Measurements from ENCODE around the gene SDSL. TPM values are rescaled to one million over a fixed set of nuclear protein-coding genes. Genes with fewer than 3 reads are reported as not detected.

SDSL gene
- total RNA-seq, 2 experiments from 2014 or later: 0.25 to 0.36 TPM

DNA sequence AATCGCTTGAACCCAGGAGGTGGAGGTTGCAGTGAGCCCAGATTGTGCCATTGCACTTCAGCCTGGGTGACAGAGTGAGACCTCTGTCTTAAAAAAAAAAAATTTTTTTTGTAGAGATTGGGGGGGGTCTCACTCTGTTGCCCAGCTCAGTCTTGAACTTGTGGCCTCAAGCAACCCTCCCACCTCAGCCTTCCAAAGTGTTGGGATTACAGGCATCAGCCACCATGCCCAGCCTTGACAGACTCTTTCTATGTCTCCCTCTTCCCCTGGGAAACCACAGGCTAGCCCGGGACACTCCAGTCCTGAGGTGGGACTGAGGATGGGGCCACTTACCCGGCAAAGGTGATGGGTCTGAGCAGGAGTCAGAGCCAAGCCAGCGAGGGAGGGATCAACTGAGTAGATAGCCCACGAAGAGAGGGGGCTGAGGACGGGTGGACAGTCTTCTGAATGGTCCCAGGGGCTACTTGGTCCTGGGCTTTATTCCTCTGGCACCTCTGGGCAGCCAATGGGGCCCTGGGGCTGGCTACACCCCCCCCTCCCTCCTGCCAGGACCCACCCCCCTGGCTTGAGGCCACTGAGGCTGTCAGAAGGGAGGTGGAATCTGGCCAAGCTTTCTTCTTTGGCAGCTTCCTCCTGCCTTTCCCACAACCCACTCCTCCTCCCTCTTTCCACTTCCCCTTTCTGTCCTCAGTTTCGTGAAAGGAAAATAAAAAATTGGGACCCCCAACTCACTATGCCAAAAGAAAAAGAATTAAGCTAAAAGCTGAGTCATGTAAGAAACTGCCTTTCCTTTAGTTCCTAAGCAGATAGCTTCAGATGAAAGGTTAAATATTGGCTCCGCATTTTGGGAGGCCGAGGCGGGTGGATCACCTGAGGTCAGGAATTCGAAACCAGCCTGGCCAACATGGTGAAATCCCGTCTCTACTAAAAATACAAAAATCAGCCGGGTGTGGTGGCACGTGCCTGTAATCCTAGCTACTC lies 18.5 kb upstream of the SDSL start, which contains the start of gene SDS:
Gene SDS (minus strand): TSS at position 453 of the 981 bp plus-strand sequence. CDS start 4,179 bp downstream, outside the sequence.
- no peaks in the 10 kb centered on the region for H3K36me3 Mint-ChIP-seq
- H3K4me1 Mint-ChIP-seq: no peaks in the 10 kb centered on the region
- no peak within 1 kb of the TSS for H3K4me3 Mint-ChIP-seq
- no peak for DNase-seq
- no peak within 1 kb of the TSS for H3K27ac Mint-ChIP-seq
- peaks cover 11% of the 10 kb centered on the region for H3K27me3 Mint-ChIP-seq
- no peaks in the 10 kb centered on the region for H3K9me3 Mint-ChIP-seq

- Mint-ChIP-seq H3K36me3 (no peaks in the 10 kb centered on the region), H3K9me3 (no peaks in the 10 kb centered on the region), H3K27me3 (peaks cover 11% of the 10 kb centered on the region), H3K27ac (no peak overlapping the region), H3K4me1 (no peaks in the 10 kb centered on the region), H3K4me3 (no peak overlapping the region)
- DNase-seq: no peak
Observed at GRCh38 chr12:113405694-113406093, 16.5 kb upstream of the SDSL start.

- Mint-ChIP-seq H3K36me3 (no peaks in the 10 kb centered on the region), H3K27ac (no peak overlapping the region), H3K27me3 (peaks cover 15% of the 10 kb centered on the region), H3K9me3 (no peaks in the 10 kb centered on the region), H3K4me1 (no peaks in the 10 kb centered on the region), H3K4me3 (no peak overlapping the region)
- DNase-seq: no peak
Observed at GRCh38 chr12:113407931-113408600, 14.1 kb upstream of the SDSL start.

- Mint-ChIP-seq H3K27ac (no peak overlapping the region), H3K9me3 (no peaks in the 10 kb centered on the region), H3K36me3 (no peaks in the 10 kb centered on the region), H3K27me3 (peaks cover 15% of the 10 kb centered on the region), H3K4me1 (no peaks in the 10 kb centered on the region), H3K4me3 (no peak overlapping the region)
- no peak for DNase-seq
Observed at GRCh38 chr12:113408756-113409298, 13.4 kb upstream of the SDSL start.

DNA sequence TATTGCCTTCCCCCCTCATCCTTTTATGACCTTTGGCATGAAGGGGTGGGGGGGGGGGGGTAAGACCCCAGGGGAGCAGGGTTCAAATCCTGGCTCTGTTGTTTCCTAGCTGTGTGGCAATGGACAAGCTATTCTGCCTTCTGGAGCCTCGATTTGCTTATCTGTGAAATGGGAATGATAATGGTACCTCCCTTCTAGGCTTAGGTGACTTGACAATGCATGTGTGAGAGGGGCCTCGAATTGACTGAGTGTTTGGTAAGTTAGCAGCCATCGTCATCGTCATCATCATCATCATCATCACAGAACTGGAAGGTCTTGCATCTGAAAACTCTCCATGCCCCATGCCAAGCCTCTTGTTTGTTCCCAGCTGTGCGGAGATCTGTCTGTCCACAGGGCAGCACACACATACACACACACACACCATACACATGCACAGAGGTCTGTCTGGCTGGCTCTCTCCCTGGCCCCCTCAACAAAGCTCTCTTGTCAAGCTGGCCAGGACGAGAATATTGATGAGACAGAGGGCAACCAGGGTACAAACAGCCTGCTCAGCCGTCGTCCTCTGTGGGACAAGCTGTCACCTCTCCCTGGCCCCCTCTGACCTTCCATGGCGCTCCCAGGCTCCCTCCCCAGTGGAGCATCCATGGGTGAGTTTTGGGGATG lies 12.6 kb upstream of the SDSL start:
- Mint-ChIP-seq H3K27ac (no peak overlapping the region), H3K9me3 (no peaks in the 10 kb centered on the region), H3K4me1 (no peaks in the 10 kb centered on the region), H3K4me3 (no peak overlapping the region), H3K36me3 (no peaks in the 10 kb centered on the region), H3K27me3 (peaks cover 8% of the 10 kb centered on the region)
- DNase-seq: no peak

DNA sequence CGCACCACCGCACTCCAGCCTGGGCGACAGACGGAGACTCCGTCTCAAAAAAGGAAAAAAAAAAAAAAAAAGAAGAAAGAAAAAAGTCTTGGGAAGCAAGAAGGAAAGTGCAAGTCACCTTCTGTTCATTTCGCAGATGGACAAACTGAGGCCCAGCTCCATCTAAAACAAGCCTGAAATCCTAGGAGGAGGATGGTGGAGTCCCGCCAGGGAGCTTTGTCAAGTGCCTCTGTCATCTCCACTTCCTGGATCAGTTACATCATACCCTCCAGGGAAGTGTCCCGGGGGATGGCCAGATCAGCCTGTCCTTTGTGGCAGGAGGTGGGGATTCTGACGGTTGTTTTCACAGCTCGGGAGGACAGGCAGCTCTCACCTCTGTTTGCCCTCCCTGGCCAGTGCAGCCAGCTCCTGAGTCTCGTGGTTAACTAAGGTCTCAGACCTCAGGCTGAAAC lies 8.7 kb upstream of the SDSL start:
- Mint-ChIP-seq H3K9me3 (no peaks in the 10 kb centered on the region), H3K4me3 (no peak overlapping the region), H3K4me1 (no peaks in the 10 kb centered on the region), H3K27me3 (peaks cover 4% of the 10 kb centered on the region), H3K36me3 (no peaks in the 10 kb centered on the region), H3K27ac (no peak overlapping the region)
- no peak for DNase-seq

- DNase-seq: no peak
- Mint-ChIP-seq H3K27ac (no peak overlapping the region), H3K4me1 (no peaks in the 10 kb centered on the region), H3K27me3 (peaks cover 4% of the 10 kb centered on the region), H3K9me3 (no peaks in the 10 kb centered on the region), H3K4me3 (no peak overlapping the region), H3K36me3 (no peaks in the 10 kb centered on the region)
Observed at GRCh38 chr12:113414519-113415038, 7.6 kb upstream of the SDSL start.

DNA sequence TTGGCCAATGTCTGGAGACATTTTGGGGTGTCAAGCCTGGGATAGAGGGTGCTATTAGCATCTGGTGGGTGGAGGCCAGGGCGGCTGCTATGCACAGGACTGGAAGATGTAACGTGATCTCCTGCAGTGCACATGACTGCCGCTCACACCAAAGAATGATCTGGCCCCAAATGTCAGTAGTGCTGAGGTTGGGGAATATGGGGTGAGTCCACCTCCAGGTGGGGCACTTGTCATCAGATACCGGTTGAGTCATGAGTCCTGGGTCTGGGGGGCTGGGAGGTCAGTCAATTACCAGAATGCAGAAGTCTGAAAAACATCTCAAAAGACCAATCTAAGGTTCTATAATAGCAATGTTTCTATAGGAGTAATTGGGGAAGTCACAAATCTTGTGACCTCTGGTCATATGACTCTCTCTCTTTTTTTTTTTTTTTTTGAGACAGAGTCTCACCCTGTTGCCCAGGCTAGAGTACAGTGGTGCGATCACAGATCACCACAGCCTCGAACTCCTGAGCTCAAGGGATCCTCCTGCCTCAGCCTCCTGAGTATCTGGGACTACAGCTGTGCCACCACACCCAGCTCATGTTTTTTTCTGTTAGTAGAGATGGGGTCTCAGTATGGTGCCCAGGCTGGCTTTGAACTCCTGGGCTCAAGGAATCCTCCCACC lies 6.0 kb upstream of the SDSL start:
- no peaks in the 10 kb centered on the region for H3K4me1 Mint-ChIP-seq
- peaks cover under 1% of the 10 kb centered on the region for H3K27me3 Mint-ChIP-seq
- DNase-seq: no peak
- H3K27ac Mint-ChIP-seq: no peak overlapping the region
- H3K4me3 Mint-ChIP-seq: no peak overlapping the region
- H3K36me3 Mint-ChIP-seq: no peaks in the 10 kb centered on the region
- no peaks in the 10 kb centered on the region for H3K9me3 Mint-ChIP-seq

DNA sequence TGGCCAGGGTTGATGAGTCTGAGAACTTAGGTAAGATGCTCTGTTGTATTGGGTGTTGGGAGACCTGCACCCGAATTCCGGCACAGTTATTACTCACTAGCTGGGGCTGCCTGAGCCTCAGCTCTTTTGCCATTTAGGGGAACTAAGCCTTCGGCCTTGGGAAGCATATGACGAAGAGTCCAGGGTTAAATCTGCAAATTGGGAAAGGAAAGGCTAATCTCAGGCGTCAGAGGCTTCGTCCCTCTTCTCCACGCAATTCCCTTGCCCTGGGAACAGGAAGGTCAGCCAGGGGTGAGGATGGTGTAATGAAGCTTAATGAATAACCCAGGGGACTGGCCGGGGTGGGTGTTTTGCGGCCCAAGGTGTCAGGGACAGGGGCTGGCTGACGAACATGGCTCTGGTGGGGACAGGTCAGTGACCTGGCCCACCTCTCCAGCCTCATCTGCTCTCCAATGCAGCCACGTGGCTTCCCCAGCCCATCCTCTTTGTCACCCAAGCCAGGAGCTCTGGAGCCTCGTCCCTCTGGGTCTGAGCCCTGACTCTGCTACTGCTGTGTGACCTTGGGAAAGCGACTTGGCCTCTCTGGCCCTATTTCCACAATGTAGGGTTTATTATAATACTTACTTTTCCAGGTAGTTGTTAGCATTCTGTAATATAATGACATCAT lies 3.8 kb upstream of the SDSL start:
- DNase-seq: no peak
- no peak overlapping the region for H3K4me3 Mint-ChIP-seq
- H3K36me3 Mint-ChIP-seq: no peaks in the 10 kb centered on the region
- H3K27ac Mint-ChIP-seq: no peak overlapping the region
- H3K27me3 Mint-ChIP-seq: peaks cover 8% of the 10 kb centered on the region
- H3K4me1 Mint-ChIP-seq: peaks cover 8% of the 10 kb centered on the region
- no peaks in the 10 kb centered on the region for H3K9me3 Mint-ChIP-seq

- peaks cover 9% of the 10 kb centered on the region for H3K4me1 Mint-ChIP-seq
- H3K27ac Mint-ChIP-seq: no peak overlapping the region
- DNase-seq: no peak
- H3K4me3 Mint-ChIP-seq: no peak overlapping the region
- no peaks in the 10 kb centered on the region for H3K36me3 Mint-ChIP-seq
- H3K27me3 Mint-ChIP-seq: peaks cover 10% of the 10 kb centered on the region
- no peaks in the 10 kb centered on the region for H3K9me3 Mint-ChIP-seq
Observed at GRCh38 chr12:113420996-113421595, 1.1 kb upstream of the SDSL start.

GRCh38 chr12:113422886-113423669 lies 898 bp downstream of the SDSL start:
- H3K27me3 Mint-ChIP-seq: peaks cover 19% of the 10 kb centered on the region
- H3K9me3 Mint-ChIP-seq: no peaks in the 10 kb centered on the region
- DNase-seq: no peak
- no peak overlapping the region for H3K4me3 Mint-ChIP-seq
- H3K36me3 Mint-ChIP-seq: no peaks in the 10 kb centered on the region
- H3K27ac Mint-ChIP-seq: no peak overlapping the region
- H3K4me1 Mint-ChIP-seq: peaks cover 11% of the 10 kb centered on the region

- no peak for DNase-seq
- Mint-ChIP-seq H3K27ac (no peak overlapping the region), H3K4me1 (peaks cover 11% of the 10 kb centered on the region), H3K9me3 (no peaks in the 10 kb centered on the region), H3K36me3 (no peaks in the 10 kb centered on the region), H3K4me3 (no peak overlapping the region), H3K27me3 (peaks cover 21% of the 10 kb centered on the region)
Observed at GRCh38 chr12:113424456-113424855, 2.3 kb downstream of the SDSL start.

Measured in activated naive CD8-positive, alpha-beta T cell treated with anti-CD3 and anti-CD28 coated beads for 36 hours (primary cell).